Caki2 (cell line): ENCODE measurements around the gene SERGEF. TPM values are rescaled to one million over a fixed set of nuclear protein-coding genes. Genes with fewer than 3 reads are reported as not detected.

Source experiments
- DNase-seq: peaks from one replicate; pipeline ENCODE4 v3.0.0-alpha.2; 2015; ENCODE audit warnings: low read depth
- in situ Hi-C: cut with HindIII; loops from 2 replicates; pipeline ENCODE4 v1.10.0; 2016; ENCODE audit warnings: low sequenced_read_pairs, low pct_unique_long_range_greater_than_20kb, mixed read lengths
- total RNA-seq: library from RNA; depleted of rRNA; stranded (reverse); fragments of >200 nt; shearing (Covaris generic); gene quantifications from 2 replicates; pipeline ENCODE4 v1.2.3, GENCODE V29; 2014; ENCODE audit warnings: low replicate concordance

The SERGEF gene
- total RNA-seq, 1 experiment from 2014 or later, result 47.1 TPM

DNA sequence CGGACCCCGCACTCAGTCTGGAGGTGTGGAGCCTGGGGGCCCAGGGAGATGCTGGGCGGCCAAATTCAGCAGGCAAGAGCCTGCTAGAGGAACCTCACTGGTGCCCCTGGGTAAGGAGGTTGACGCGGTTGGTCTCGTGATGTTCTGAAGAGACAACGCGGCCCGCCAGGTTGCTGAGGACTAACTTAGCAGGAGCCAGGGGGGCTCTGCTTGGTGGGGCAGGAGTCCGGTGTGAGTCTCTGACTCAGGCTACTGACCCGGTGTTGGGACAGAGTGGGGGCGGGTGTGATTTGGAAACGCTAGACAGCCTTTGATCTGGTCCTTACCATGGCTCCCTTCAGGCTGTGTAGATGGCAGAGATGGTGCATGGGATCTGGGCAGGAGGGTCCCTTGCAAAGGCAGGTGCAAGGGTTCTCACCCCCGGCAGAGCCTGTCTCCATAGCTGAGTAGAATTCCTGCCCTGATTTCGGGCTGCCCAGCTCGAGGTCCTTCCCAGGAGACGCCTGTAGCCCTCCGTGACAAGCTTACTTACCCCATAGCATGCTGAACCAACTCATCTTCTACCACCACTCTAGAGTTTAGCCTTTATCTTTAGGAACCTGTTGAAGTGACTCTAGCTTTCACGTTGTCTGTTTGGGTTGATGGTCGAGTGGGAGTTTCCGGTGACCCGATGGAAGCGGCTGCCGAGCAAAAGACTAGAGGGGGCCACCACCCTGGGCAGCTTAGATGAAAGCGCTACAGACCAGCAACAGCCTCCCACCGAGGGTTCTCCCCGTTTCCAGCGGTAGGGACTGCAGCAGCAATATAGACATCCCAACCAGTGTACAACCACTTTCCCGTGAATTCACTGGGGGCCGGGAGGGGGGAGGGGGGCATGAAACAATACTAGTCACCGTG is 239.9 kb downstream of the SERGEF start:
- no peak for DNase-seq
- in situ Hi-C loops, result no loop called here

DNA sequence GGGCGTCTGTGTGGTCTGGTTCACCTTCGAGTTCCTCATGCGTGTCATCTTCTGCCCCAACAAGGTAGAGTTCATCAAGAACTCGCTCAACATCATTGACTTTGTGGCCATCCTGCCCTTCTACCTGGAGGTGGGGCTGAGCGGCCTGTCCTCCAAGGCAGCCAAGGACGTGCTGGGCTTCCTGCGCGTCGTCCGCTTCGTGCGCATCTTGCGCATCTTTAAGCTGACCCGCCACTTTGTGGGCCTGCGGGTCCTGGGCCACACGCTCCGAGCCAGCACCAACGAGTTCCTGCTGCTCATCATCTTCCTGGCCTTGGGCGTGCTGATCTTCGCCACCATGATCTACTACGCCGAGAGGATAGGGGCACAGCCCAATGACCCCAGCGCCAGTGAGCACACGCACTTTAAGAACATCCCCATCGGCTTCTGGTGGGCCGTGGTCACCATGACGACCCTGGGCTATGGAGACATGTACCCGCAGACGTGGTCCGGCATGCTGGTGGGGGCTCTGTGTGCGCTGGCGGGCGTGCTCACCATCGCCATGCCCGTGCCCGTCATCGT is 240.9 kb downstream of the SERGEF start:
- in situ Hi-C loops, result no loop called here
- DNase-seq, result no peak

DNA sequence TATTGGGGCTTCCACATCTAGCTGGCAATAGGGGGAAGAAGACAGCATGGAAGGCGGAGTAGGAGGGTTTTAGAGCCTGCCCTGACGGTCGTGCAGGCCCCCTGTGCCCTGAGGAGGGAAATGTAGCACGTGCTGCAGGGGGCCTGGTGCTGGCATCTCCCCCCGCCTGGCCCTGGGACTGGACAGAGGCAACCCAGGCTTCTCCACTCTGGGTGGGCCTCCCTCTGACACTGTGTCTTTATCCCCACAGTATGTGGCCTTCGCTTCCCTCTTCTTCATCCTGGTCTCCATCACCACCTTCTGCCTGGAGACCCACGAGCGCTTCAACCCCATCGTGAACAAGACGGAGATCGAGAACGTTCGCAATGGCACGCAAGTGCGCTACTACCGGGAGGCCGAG is 241.4 kb downstream of the SERGEF start:
- DNase-seq, result no peak
- in situ Hi-C loops, result no loop called here

DNA sequence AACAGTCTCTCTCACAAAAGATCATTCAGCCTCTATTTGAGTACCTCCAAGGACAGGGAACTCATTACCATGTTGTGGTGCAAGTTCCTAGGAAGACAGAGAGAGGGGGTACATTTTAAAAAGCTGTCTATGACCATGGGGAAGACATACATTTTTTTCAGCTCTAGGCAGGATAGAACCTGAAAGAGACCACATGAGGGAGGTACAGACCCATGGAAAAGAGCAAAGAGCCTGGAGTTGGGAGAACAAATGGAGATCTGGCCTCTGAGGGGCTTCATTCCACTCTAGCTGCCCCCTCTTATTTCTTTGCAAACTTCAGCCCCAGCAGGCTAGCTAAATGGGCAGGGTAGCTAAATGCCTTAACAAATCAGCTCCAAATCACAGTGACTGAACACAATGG is 241.9 kb downstream of the SERGEF start:
- in situ Hi-C loops, result no loop called here
- DNase-seq, result no peak

DNA sequence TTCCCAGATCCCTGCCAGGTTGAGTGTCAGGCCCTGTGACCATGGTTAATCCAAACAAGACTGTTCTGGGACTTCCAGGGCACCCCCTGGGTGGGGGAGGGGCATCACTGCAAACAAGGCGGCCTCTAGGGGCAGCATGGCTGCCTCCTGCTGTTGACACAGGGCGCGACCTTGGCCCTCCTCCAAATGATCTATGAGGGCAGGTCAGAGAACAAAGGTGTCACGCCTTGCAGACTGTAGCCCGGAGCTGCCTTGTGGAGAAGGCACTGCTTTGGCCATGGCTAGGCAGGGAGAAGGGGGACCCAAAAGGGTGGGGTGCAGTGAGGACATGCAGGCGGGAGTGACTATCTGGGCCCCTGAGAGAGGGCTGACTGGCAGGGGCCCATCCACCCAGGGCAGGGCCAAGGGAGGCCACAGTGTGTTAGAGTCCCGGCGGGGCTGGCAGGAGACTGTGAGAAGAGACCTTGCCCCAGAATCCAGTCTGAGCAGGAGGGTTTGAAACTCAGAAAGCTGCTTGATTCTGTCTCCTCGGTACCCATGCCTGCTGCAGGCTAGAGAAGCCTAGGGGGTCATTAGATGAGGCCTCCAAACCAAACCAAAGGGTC is 242.7 kb downstream of the SERGEF start:
- in situ Hi-C loops, result no loop called here
- DNase-seq, result no peak

DNA sequence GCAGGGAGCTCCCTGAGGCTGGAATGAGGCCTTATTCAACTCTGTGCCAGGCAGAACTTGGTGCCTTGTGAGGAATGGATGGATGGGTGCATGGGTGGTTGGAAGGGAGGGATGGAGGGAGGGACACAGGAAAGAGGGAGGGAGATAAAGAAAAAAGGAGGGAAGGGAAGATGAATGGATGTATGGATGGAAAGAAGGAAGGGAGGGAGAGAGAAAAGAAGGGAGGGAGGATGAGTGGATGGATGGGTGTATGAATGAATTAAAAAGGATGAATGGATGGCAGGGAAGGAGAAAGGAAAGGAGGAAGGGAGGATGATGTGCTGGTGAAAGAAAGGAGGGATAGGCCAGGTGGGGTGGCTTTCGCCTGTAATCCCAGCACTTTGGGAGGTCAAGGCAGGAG is 243.6 kb downstream of the SERGEF start:
- DNase-seq, result no peak
- in situ Hi-C loops, result no loop called here

DNA sequence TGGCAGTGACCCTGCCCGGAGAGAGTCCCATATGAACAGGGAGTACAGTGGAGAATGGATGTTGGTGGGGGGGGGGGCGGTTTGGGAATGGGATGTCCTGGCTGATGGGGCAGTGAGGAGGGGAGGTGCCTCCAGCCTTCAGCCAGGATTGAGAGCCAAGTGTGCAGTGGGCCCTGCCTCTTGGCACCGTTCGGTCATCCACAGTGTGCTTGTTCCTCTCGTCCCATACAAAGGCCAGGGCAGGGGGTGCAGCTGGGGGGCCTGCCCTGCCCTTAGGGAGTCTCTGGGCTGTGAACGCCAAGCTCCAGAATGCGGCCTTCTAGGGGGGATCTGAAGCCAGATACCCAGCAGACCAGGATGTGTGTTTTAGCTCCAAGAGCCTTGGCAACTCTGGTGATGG is 244.3 kb downstream of the SERGEF start:
- DNase-seq, result no peak
- in situ Hi-C loops, result no loop called here

DNA sequence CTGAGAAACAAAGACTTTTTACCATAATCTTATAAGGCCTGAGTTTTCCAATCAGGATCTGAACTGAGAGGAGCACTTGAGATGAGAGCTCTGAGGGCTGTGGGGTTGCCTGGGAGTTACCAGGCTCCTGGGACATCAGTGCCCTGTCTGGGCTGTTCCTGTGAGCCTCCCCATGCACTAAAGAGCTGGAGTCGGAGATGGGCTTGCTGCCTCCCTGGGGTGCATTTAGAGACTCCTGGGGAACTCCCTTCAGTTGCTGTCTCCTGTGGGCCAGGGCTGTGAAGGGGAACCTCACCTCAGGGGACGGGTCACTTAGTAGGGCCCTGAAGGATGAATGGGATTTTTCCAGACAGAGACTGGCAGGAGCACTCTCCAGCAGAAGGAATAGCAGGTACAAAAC is 244.9 kb downstream of the SERGEF start:
- no peak for DNase-seq
- in situ Hi-C loops, result no loop called here

DNA sequence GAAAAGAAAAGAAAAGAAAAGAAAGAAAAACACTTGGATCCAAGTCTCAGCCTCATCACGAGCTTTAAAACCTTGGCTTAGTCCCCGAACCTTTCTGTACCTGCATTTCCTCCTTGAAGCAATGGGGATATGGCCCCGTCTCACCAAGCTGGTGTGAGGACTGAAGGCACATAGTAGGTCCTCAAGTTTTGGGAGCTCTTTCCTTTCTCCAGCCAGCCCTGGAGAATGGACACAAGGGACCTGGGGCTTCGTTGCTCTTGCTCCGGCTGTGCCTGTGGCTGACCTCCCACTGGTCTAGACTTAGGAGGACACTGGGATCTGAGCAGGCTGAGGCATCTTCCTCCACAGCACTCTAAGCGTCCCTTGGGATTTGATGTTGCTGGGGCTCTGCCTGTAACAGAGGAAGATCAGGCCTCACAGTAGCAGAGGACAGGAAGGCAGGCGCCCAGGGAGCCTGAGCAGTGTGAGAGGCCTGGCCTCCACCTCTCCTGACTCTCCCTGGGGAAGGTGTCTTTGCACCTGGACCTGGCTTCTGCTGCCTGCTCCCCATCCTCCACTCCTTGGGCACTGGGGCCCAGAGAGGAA is 245.5 kb downstream of the SERGEF start:
- in situ Hi-C loops, result no loop called here

DNA sequence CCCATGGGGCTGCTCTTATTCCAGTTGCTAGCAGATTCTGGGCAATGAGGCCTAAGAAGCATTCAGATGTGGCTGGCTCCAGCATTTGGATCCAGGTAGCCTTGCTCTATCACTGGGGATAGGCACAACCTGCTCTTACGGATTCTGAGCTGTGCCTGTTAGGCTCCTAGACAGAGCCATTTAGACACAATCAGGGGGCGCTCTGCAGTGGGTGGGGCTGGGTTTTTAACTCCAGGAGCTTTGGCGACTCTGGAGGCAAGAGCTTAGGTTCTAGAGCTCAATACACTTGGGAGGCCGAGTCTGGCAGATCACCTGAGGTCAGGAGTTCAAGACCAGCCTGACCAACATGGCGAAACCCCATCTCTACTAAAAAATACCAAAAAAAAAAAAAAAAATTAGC is 246.3 kb downstream of the SERGEF start:
- no peak for DNase-seq
- in situ Hi-C loops, result no loop called here

More for the DNA sequence above, 245.5 kb downstream of the SERGEF start:
- no peak for DNase-seq

DNA sequence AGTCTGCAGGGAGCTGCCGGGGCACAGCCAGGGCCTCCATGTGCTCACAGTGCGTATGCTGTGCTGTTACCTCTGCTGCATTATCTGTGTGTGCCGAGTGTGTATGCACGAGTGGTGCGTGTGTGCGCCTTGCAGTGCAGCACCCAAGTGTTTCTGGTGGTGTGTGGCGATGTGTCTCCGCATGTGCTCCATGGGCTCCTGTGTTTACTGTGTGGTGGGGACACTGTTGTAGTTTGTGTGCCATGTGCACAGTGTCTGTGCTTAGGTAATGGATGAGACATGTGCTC is 246.8 kb downstream of the SERGEF start:
- no peak for DNase-seq
- in situ Hi-C loops, result no loop called here

DNA sequence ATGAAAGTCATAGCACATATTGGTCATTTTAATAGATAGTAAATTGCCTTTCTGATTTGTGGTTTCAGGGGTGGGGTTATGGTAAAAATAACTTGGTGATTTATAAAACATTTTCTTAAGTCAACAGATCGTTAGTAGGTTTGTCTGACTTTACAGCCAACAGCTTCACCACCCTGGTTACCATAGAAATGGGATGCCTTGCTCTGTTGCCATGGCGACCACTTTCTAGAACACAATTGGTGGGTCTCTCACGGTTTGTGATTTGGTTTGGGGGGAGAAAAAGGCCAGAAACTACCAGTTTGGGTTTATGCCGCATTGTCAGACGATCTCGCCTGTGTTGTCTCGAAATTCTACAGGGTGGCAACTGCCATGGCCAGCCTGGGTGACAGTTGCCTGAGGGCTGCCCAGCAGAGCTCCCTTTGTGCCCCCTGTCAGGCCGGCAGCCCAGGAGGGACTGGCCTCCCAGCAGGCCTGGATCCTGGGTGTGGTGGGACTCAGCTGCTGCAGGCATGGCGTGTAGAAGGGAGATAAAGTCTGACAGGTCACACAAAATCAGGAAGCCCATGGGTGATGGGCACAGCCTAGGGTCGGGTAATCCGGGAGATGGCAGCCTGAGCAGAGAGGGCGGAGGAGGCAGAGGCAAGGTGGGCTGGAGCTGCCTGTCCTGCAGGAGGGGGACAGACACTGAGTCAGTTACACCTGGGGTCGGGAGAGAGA is 247.3 kb downstream of the SERGEF start:
- no peak for DNase-seq
- in situ Hi-C loops, result no loop called here

DNA sequence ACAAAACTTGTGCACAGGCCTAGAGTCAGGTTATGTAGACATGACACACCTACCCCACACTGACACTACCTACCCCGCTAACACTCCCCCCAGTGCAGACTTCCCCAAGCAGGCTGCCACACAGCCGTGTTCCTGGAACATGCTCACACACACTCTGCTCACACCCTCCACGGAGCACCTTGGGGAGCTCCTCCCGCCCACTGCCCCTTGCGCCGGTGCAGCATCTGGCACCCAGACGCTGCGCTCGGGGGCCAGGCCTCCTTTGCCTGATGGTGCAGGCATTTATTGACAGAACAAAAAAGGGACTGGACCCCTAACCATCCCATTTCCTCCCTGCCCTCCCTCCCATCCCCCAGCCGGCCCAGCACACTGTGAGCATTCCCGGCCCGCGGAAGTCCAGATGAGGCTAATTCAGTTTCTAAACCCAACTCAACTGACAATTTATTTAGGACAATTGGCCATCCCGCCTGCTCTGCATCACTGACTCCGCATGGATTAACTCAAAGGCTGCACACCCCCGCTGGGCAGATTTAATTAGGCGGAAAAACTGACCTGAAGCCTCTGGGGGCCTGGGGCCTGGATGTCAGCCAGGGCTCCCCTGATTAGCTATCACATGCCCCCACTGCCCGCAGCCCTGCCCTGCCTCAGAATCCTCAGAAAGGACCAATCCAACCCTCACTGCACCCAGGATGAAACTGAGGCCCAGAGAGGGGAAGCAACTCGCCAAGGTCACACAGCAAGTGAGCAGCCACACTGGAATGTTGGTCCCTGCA is 248.2 kb downstream of the SERGEF start:
- DNase-seq, result no peak
- in situ Hi-C loops, result no loop called here

DNA sequence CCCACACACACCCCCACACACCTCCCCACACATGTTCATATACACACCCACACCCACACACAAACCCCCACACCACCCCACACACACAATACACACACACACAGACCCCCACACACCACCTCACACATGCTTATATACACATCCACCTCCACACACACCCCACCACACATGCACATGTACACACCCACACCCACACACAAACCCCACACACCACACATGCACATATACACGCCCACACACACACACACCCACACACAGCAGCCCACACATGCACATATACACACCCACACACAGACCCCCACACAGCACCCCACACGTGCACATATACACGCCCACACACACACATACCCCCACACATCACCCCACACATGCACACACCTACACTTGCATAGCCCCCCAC is 249.1 kb downstream of the SERGEF start:
- no peak for DNase-seq
- in situ Hi-C loops, result no loop called here

DNA sequence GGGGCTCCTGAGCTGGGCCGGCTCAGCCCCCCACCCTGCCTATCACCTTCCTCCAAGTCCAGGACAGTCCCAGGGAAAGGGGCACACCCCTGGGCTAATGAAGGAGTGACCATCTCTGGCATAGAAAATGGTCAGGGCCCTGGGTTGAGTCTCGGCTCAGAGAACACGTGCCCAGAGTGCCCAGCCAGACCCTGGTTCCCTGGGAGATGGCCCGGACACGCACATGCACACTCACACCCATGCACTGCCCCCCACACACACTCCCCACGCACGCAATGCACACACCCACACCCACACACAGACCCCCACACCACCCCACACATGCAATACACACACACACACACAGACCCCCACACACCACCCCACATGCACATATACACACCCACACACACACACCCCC is 249.6 kb downstream of the SERGEF start:
- in situ Hi-C loops, result no loop called here
- DNase-seq, result no peak

DNA sequence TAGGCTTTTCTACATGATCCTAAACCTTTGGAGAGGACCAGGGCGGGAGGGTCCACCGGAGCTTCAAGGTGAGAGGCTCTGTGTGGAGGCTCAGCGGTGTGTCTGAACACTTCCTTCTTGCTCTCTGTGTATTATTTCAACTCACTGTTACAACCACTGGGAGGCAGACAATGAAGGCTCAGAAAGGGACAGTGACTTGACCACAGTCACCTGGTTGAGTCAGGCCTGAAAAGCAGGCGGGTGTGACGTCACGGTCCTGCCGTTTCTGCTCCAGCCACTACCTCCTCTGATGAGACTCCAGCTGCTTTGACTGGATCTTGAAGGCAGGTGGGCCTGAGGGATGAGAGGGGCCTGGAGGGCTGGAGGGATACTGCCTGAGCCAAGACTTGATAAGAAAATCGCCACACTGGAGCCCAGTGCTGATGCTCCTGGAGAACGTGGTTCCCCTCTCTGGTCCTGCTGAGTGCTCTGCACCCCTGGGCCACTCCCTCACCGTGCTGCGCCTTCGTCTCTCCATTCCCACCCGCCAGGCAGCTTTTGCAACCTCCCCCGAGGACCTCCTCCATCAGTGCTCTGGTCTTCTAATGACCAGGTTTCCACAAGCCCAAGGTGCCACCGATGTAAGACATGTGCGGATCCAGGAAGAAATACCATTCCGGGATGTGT is 250.4 kb downstream of the SERGEF start:
- DNase-seq, result no peak
- in situ Hi-C loops, result no loop called here

DNA sequence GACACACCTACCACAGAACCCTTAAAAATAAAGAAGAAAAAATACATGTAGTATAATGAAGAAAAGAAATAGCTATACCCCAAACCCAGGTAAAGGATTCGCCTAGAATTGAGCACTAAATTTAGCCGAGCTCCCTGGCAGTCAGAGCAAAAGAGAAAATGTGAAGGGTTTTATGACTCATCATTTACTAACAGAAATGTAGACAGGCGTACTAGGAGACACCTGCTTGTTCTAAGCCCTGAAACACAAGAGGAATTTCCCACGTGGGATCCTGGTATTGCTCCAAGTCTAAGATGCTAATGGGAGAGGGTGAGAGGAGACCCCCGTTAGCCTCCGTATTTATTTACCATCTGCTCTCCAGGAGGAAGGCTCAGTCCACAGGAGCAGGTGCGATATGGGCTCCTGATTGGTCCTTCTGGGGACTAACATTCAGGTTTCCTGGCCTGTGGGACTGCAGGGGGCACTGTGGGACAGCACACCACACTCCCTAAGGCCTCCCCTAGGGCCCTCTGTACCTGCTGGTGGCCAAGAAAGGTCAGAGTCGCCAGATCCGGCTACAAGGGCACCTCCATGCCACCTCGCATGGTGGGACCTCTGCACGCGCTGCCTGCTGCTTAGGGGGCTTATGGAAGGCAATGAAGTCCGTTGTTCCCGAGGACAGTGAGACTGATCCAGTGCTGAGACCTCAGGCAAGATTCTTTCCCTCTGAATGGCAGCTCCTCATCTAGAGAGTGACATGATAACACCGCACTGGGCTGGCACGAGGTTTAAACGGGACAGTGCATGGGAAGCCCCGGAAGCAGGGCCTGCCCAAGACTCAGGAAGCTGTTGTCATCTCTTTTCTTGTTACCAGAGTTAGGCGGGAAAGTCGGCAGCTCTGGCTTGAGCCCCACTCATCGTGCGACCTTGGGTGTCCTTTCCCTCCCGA is 252.5 kb downstream of the SERGEF start:
- in situ Hi-C loops, result no loop called here
- DNase-seq, result no peak
